Testis (tissue), 3 donors: ENCODE data around the gene ADD1. TPM values are rescaled to one million over a fixed set of nuclear protein-coding genes. Genes with fewer than 3 reads are reported as not detected.

Source experiments
- DNase-seq: peaks from one replicate; pipeline ENCODE4 v3.0.0-alpha.2; 2019
- H3K27ac ChIP-seq, 2 donors: fragments of 200-600 bp; sonication (generic); one replicate each; pipeline ENCODE4 v1.5.1; 2019
- H3K27me3 ChIP-seq: fragments of 200-600 bp; sonication (generic); one replicate; pipeline ENCODE4 v1.5.1; 2019
- H3K36me3 ChIP-seq: fragments of 200-600 bp; sonication (generic); one replicate; pipeline ENCODE4 v1.5.1; 2017; ENCODE audit warnings: low read depth; ENCODE audit errors: missing control alignments
- H3K4me1 ChIP-seq: fragments of 200-600 bp; sonication (generic); one replicate; pipeline ENCODE4 v1.5.1; 2019
- H3K4me3 ChIP-seq, 2 donors: fragments of 200-600 bp; sonication (generic); one replicate each; pipeline ENCODE4 v1.5.1; 2017 to 2019
- H3K9me3 ChIP-seq: fragments of 200-600 bp; sonication (generic); one replicate; pipeline ENCODE4 v1.5.1; 2017
- CTCF ChIP-seq, 3 experiments: fragments of 450-650 bp in 2 of 3; fragments of 200-600 bp in 1 of 3; sonication (generic) in 1 of 3; IDR thresholded peaks; one replicate each; pipeline ENCODE4 v1.5.1; 2016 to 2019; ENCODE audit warnings: antibody characterized with exemption in 3 of 3, mild to moderate bottlenecking in 2 of 3, moderate library complexity in 1 of 3
- POLR2A ChIP-seq: fragments of 450-650 bp; IDR thresholded peaks from one replicate; pipeline ENCODE4 v1.6.1; 2017; ENCODE audit warnings: antibody characterized with exemption, mild to moderate bottlenecking, moderate library complexity
- WGBS, 2 donors: methylation state at CpG; one replicate each; pipeline ENCODE4 v1.1.5; 2018; 5-methylcytosine and 5-hydroxymethylcytosine counted together
- intact Hi-C: fragments of 100-400 bp; cut with DNase I; formaldehyde crosslinking; loops from one replicate; pipeline ENCODE4 v1.15.1; 2023; ENCODE audit warnings: low total_unique reads
- polyA plus RNA-seq: library from polyadenylated mRNA; stranded (reverse); fragments of 350-450 nt; fragmentation: Illumina TruSeq; extraction: RNeasy Lipid Tissue Mini Kit (QIAGEN cat#74804); gene quantifications from one replicate; pipeline ENCODE4 v1.2.3, GENCODE V29; 2014; ENCODE audit warnings: low read depth, low replicate concordance; ENCODE audit not compliant: insufficient read depth
- total RNA-seq, 2 donors: library from RNA; depleted of rRNA; stranded (reverse); fragments of >200 nt; gene quantifications; one replicate each; pipeline ENCODE4 v1.2.3, GENCODE V29; 2016

ADD1 gene
- total and polyA plus RNA-seq, 3 donors from 2014 or later, result 233 to 355 (median 318) TPM

GRCh38 chr4:2799224-2799911 is 44.3 kb upstream of the ADD1 start:
- intact Hi-C loops, result no loop called here
- Histone ChIP-seq H3K4me1 (peaks cover 75% of the 10 kb centered on the region), H3K36me3 (no peaks in the 10 kb centered on the region), H3K27ac (peak overlapping the region; percentile 71 to 87), H3K9me3 (no peaks in the 10 kb centered on the region), H3K4me3 (no peak overlapping the region), H3K27me3 (no peaks in the 10 kb centered on the region)
- TF ChIP-seq CTCF (IDR thresholded peaks at IDR 0.05) (no peak), POLR2A (no peak)
- no peak for DNase-seq
- WGBS, 2 donors, result 85 to 93% methylated on average over 7 to 14 of the region's 14 CpGs

GRCh38 chr4:2799971-2800690 is 43.5 kb upstream of the ADD1 start:
- Histone ChIP-seq H3K4me1 (peaks cover 75% of the 10 kb centered on the region), H3K27ac (peak overlapping the region; percentile 71 to 87), H3K27me3 (no peaks in the 10 kb centered on the region), H3K4me3 (no peak overlapping the region), H3K36me3 (no peaks in the 10 kb centered on the region), H3K9me3 (no peaks in the 10 kb centered on the region)
- 58 to 87% methylated on average over 9 to 22 of the region's 23 CpGs for WGBS, 2 donors
- intact Hi-C loops, result no loop called here
- TF ChIP-seq CTCF (IDR thresholded peaks at IDR 0.05) (no peak), POLR2A (no peak)
- no peak for DNase-seq

- intact Hi-C loops, result no loop called here
- no peak for TF ChIP-seq CTCF (IDR thresholded peaks at IDR 0.05)
- TF ChIP-seq POLR2A, result no peak
- DNase-seq, result peak; percentile 85
- H3K27ac ChIP-seq, result peak overlapping the region; percentile 71 to 87
- no peak overlapping the region for H3K4me3 ChIP-seq
- H3K36me3 ChIP-seq, result no peaks in the 10 kb centered on the region
- H3K4me1 ChIP-seq, result peaks cover 75% of the 10 kb centered on the region
- no peaks in the 10 kb centered on the region for H3K27me3 ChIP-seq
- WGBS, 2 donors, result 39 to 52% methylated on average over 16 to 29 of the region's 29 CpGs
- H3K9me3 ChIP-seq, result no peaks in the 10 kb centered on the region
Observed at GRCh38 chr4:2800691-2801596, 42.7 kb upstream of the ADD1 start.

- TF ChIP-seq CTCF (IDR thresholded peaks at IDR 0.05) (no peak), POLR2A (no peak)
- intact Hi-C loops, result no loop called here
- Histone ChIP-seq H3K9me3 (no peaks in the 10 kb centered on the region), H3K36me3 (no peaks in the 10 kb centered on the region), H3K4me1 (peaks cover 72% of the 10 kb centered on the region), H3K27me3 (no peaks in the 10 kb centered on the region), H3K4me3 (no peak overlapping the region), H3K27ac (no peak overlapping the region)
- 92 to 94% methylated on average over 22 to 26 of the region's 27 CpGs for WGBS, 2 donors
- DNase-seq, result no peak
Observed at GRCh38 chr4:2802618-2803531, 40.8 kb upstream of the ADD1 start.
